ENCODE results near the gene GMIP. TPM values are rescaled to one million over a fixed set of nuclear protein-coding genes. Genes with fewer than 3 reads are reported as not detected.

Gene GMIP
- total RNA-seq, 1 donor from 2014 or later = 6.3 TPM

GRCh38 chr19:19595171-19595701 is 48.2 kb downstream of the GMIP start:
- Histone ChIP-seq H3K27me3 (ENCODE audit: control insufficient read depth, insufficient read depth, low read length) (no peaks in the 10 kb centered on the region), H3K36me3 (ENCODE audit: control insufficient read depth, insufficient read depth, low read length) (no peaks in the 10 kb centered on the region), H3K4me3 (ENCODE audit: low read depth, low read length) (no peak overlapping the region)
- DNase-seq (ENCODE audit: low read depth) = no peak
- TF ChIP-seq CTCF (IDR thresholded peaks at IDR 0.05; ENCODE audit: insufficient read depth, low read length, poor library complexity, severe bottlenecking) = no peak

- no peaks in the 10 kb centered on the region for H3K27me3 ChIP-seq (ENCODE audit: control insufficient read depth, insufficient read depth, low read length)
- no peak for DNase-seq (ENCODE audit: low read depth)
- no peaks in the 10 kb centered on the region for H3K36me3 ChIP-seq (ENCODE audit: control insufficient read depth, insufficient read depth, low read length)
- TF ChIP-seq CTCF (IDR thresholded peaks at IDR 0.05; ENCODE audit: insufficient read depth, low read length, poor library complexity, severe bottlenecking) = no peak
- H3K4me3 ChIP-seq (ENCODE audit: low read depth, low read length) = no peak overlapping the region
Measured at GRCh38 chr19:19594381-19594780, 49.1 kb downstream of the GMIP start.

- H3K27me3 ChIP-seq (ENCODE audit: control insufficient read depth, insufficient read depth, low read length) = no peaks in the 10 kb centered on the region
- TF ChIP-seq CTCF (IDR thresholded peaks at IDR 0.05; ENCODE audit: insufficient read depth, low read length, poor library complexity, severe bottlenecking) = no peak
- no peak overlapping the region for H3K4me3 ChIP-seq (ENCODE audit: low read depth, low read length)
- DNase-seq (ENCODE audit: low read depth) = no peak
- H3K36me3 ChIP-seq (ENCODE audit: control insufficient read depth, insufficient read depth, low read length) = no peaks in the 10 kb centered on the region
Measured at GRCh38 chr19:19592690-19593089, 50.8 kb downstream of the GMIP start.

- DNase-seq (ENCODE audit: low read depth) = peak; percentile 76
- Histone ChIP-seq H3K27me3 (ENCODE audit: control insufficient read depth, insufficient read depth, low read length) (no peaks in the 10 kb centered on the region), H3K4me3 (ENCODE audit: low read depth, low read length) (no peak overlapping the region), H3K36me3 (ENCODE audit: control insufficient read depth, insufficient read depth, low read length) (no peaks in the 10 kb centered on the region)
- no peak for TF ChIP-seq CTCF (IDR thresholded peaks at IDR 0.05; ENCODE audit: insufficient read depth, low read length, poor library complexity, severe bottlenecking)
Measured at GRCh38 chr19:19591133-19591825, 52.2 kb downstream of the GMIP start.

- Histone ChIP-seq H3K4me3 (ENCODE audit: low read depth, low read length) (no peak overlapping the region), H3K27me3 (ENCODE audit: control insufficient read depth, insufficient read depth, low read length) (no peaks in the 10 kb centered on the region), H3K36me3 (ENCODE audit: control insufficient read depth, insufficient read depth, low read length) (no peaks in the 10 kb centered on the region)
- no peak for TF ChIP-seq CTCF (IDR thresholded peaks at IDR 0.05; ENCODE audit: insufficient read depth, low read length, poor library complexity, severe bottlenecking)
- no peak for DNase-seq (ENCODE audit: low read depth)
Measured at GRCh38 chr19:19588546-19588945, 54.9 kb downstream of the GMIP start.

- Histone ChIP-seq H3K27me3 (ENCODE audit: control insufficient read depth, insufficient read depth, low read length) (no peaks in the 10 kb centered on the region), H3K4me3 (ENCODE audit: low read depth, low read length) (no peak overlapping the region), H3K36me3 (ENCODE audit: control insufficient read depth, insufficient read depth, low read length) (no peaks in the 10 kb centered on the region)
- no peak for DNase-seq (ENCODE audit: low read depth)
- no peak for TF ChIP-seq CTCF (IDR thresholded peaks at IDR 0.05; ENCODE audit: insufficient read depth, low read length, poor library complexity, severe bottlenecking)
Measured at GRCh38 chr19:19587771-19588170, 55.7 kb downstream of the GMIP start.

Measured in kidney epithelial cell (primary cell).